Keratinocyte (primary cell): ENCODE data around the gene EFNB2. TPM values are rescaled to one million over a fixed set of nuclear protein-coding genes. Genes with fewer than 3 reads are reported as not detected.

Source experiments
- DNase-seq: peaks from one replicate; pipeline ENCODE4 v3.0.0-alpha.2; 2011; ENCODE audit warnings: low read depth, missing footprints, low spot score
- FAIRE-seq: peaks from 2 replicates; lab custom pipeline; 2011; peaks lifted over from hg19 to GRCh38; lab: Jason Lieb, UNC
- H2AFZ ChIP-seq: 2 replicates; pipeline ENCODE4 v1.6.0; 2012; ENCODE audit warnings: low read length, control low read depth, inconsistent platforms; ENCODE audit not compliant: control insufficient read depth
- H3K27ac ChIP-seq: 2 replicates; pipeline ENCODE4 v1.5.1; 2011; ENCODE audit warnings: low read length; ENCODE audit not compliant: control insufficient read depth, insufficient read depth
- H3K27me3 ChIP-seq: 3 replicates; pipeline ENCODE4 v1.6.0; 2011; ENCODE audit warnings: low read length; ENCODE audit not compliant: control insufficient read depth, insufficient read depth; ENCODE audit errors: extremely low read depth
- H3K36me3 ChIP-seq, 2 experiments: 2 replicates in 1 of 2; 3 replicates in 1 of 2; pipeline ENCODE4 v1.5.1; 2011; ENCODE audit warnings: low read length in 2 of 2, mild to moderate bottlenecking in 1 of 2; ENCODE audit not compliant: control insufficient read depth in 2 of 2, insufficient read depth in 2 of 2; ENCODE audit errors: extremely low read depth in 1 of 2
- H3K4me1 ChIP-seq: 3 replicates; pipeline ENCODE4 v1.5.1; 2011; ENCODE audit warnings: low read length; ENCODE audit not compliant: control insufficient read depth, insufficient read depth; ENCODE audit errors: extremely low read depth
- H3K4me2 ChIP-seq: 3 replicates; pipeline ENCODE4 v1.6.0; 2011; ENCODE audit warnings: low read depth, low read length; ENCODE audit not compliant: control insufficient read depth, insufficient read depth; ENCODE audit errors: extremely low read depth
- H3K4me3 ChIP-seq, 3 experiments: fragments of 200-600 bp in 1 of 3; sonication (generic) in 1 of 3; 2 replicates in 2 of 3; 3 replicates in 1 of 3; pipeline ENCODE4 v1.5.1; 2011 to 2016; ENCODE audit warnings: low read length in 3 of 3, mild to moderate bottlenecking in 3 of 3, control low read depth in 2 of 3, inconsistent platforms in 1 of 3, low read depth in 1 of 3, mixed read lengths in 1 of 3, mixed run types in 1 of 3, moderate library complexity in 1 of 3; ENCODE audit not compliant: control insufficient read depth in 2 of 3, insufficient read depth in 2 of 3; ENCODE audit errors: extremely low read depth in 1 of 3
- H3K79me2 ChIP-seq: 2 replicates; pipeline ENCODE4 v1.6.0; 2012; ENCODE audit warnings: low read length; ENCODE audit not compliant: control insufficient read depth, insufficient read depth
- H3K9ac ChIP-seq: 3 replicates; pipeline ENCODE4 v1.6.0; 2011; ENCODE audit warnings: low read length; ENCODE audit not compliant: control insufficient read depth, insufficient read depth; ENCODE audit errors: extremely low read depth
- H3K9me1 ChIP-seq: 3 replicates; pipeline ENCODE4 v1.6.0; 2011; ENCODE audit warnings: low read length; ENCODE audit not compliant: control insufficient read depth, insufficient read depth; ENCODE audit errors: extremely low read depth
- H3K9me3 ChIP-seq: 2 replicates; pipeline ENCODE4 v1.5.1; 2012; ENCODE audit warnings: low read depth, low read length; ENCODE audit not compliant: control insufficient read depth
- H4K20me1 ChIP-seq: 3 replicates; pipeline ENCODE4 v1.6.0; 2011; ENCODE audit warnings: low read length; ENCODE audit not compliant: control insufficient read depth, insufficient read depth; ENCODE audit errors: extremely low read depth
- CTCF ChIP-seq, 3 experiments: IDR thresholded peaks in 1 of 3; conservative IDR thresholded peaks in 1 of 3; optimal IDR thresholded peaks in 1 of 3; 2 replicates in 2 of 3; 3 replicates in 1 of 3; pipeline versions ENCODE3 to v1.5.1; 2011; ENCODE audit warnings: low read length in 3 of 3, mild to moderate bottlenecking in 3 of 3, moderate library complexity in 2 of 3, control low read depth in 1 of 3, inconsistent platforms in 1 of 3; ENCODE audit not compliant: insufficient read depth in 2 of 3; ENCODE audit errors: extremely low read depth in 1 of 3
- EZH2 ChIP-seq: IDR thresholded peaks from one replicate; pipeline ENCODE4 v1.6.1; 2012; ENCODE audit warnings: inconsistent platforms, mild to moderate bottlenecking, low read length, moderate library complexity
- dilution Hi-C: fragments of 300-500 bp; cut with MboI; formaldehyde crosslinking; loops from one replicate; pipeline ENCODE4 v1.7.0; 2020; ENCODE audit warnings: low sequenced_read_pairs; ENCODE audit not compliant: extremely low pct_ligation_motif_present
- polyA plus RNA-seq, 5 experiments: library from polyadenylated mRNA; depleted of rRNA in 3 of 5; stranded (reverse) in 3 of 5; stranded (forward) in 1 of 5; unstranded in 1 of 5; fragments of >200 nt; gene quantifications; 1 replicate in 1 of 5; 2 replicates in 3 of 5; 3 replicates in 1 of 5; pipeline versions ENCODE4 v1.2.1 to v1.2.3, GENCODE V29; 2011 to 2012; ENCODE audit warnings: missing spikeins in 2 of 5, low read depth in 1 of 5, low replicate concordance in 1 of 5

The EFNB2 gene
- polyA plus RNA-seq, 1 donor (not counting 4 experiments of a cell fraction or from before 2014, with no cell fraction given) = 38.9 TPM

- Histone ChIP-seq H3K79me2 (peaks cover 77% of the 10 kb centered on the region), H3K27ac (no peak overlapping the region), H3K4me1 (peaks cover 36% of the 10 kb centered on the region), H3K4me2 (peak overlapping the region; percentile 84), H3K4me3 (peak overlapping the region in 2 of 3 experiments; percentile 79 to 80), H2AFZ (no peak overlapping the region), H3K27me3 (no peaks in the 10 kb centered on the region), H3K36me3 (no peaks in the 10 kb centered on the region), H3K9me3 (no peaks in the 10 kb centered on the region), H4K20me1 (peaks cover 43% of the 10 kb centered on the region), H3K9me1 (peaks cover 4% of the 10 kb centered on the region), H3K9ac (no peak overlapping the region)
- TF ChIP-seq CTCF (optimal IDR thresholded peaks at IDR 0.05 in 1 of 3, IDR thresholded peaks at IDR 0.05 in 1 of 3, conservative IDR thresholded peaks at IDR 0.05 in 1 of 3; ENCODE audit: extremely low read depth in 1 of 3, insufficient read depth in 2 of 3, low read length in 3 of 3) = no peak
- no peak for TF ChIP-seq EZH2
- no peak for FAIRE-seq
- no peak for DNase-seq
- dilution Hi-C loops = no loop called here
Observed at GRCh38 chr13:106565127-106565775, 29.8 kb upstream of the EFNB2 start.

GRCh38 chr13:106562301-106562700 lies 26.8 kb upstream of the EFNB2 start:
- peak; percentile 20 for FAIRE-seq
- no peak overlapping the region for H3K9ac ChIP-seq

More at GRCh38 chr13:106562301-106562700, 26.8 kb upstream of the EFNB2 start:
- Histone ChIP-seq H3K4me3 (no peak overlapping the region), H3K9me1 (no peaks in the 10 kb centered on the region), H3K36me3 (peaks cover 8 to 10% of the 10 kb centered on the region in 2 experiments), H3K27ac (no peak overlapping the region), H3K79me2 (peaks cover 97% of the 10 kb centered on the region), H3K4me2 (no peak overlapping the region), H3K9me3 (no peaks in the 10 kb centered on the region), H4K20me1 (peaks cover 45% of the 10 kb centered on the region), H3K4me1 (peaks cover 18% of the 10 kb centered on the region), H2AFZ (no peak overlapping the region), H3K27me3 (no peaks in the 10 kb centered on the region)
- TF ChIP-seq CTCF (optimal IDR thresholded peaks at IDR 0.05 in 1 of 3, IDR thresholded peaks at IDR 0.05 in 1 of 3, conservative IDR thresholded peaks at IDR 0.05 in 1 of 3; ENCODE audit: extremely low read depth in 1 of 3, insufficient read depth in 2 of 3, low read length in 3 of 3) = no peak
- no peak for TF ChIP-seq EZH2
- DNase-seq = no peak
- dilution Hi-C loops = no loop called here
